MM.1S (cell line): ENCODE data around the gene MISP.

Experiments
- EZH2 ChIP-seq: fragments of 300-600 bp; sonication (generic); optimal IDR thresholded peaks from 2 replicates; pipeline ENCODE3; 2017; ENCODE audit warnings: low read depth, mild to moderate bottlenecking, antibody characterized with exemption, low read length, mixed read lengths
- EZH2phosphoT487 ChIP-seq: fragments of 300-600 bp; sonication (generic); IDR thresholded peaks from 2 replicates; pipeline ENCODE4 v1.6.1; 2018; ENCODE audit warnings: antibody characterized with exemption, low read length
- TF ChIP-seq, protein P1 (sequence below): fragments of 300-600 bp; sonication (generic); IDR thresholded peaks from 2 replicates; pipeline ENCODE4 v1.5.1; 2016; ENCODE audit warnings: antibody characterized with exemption, low read length, mixed read lengths

DNA sequence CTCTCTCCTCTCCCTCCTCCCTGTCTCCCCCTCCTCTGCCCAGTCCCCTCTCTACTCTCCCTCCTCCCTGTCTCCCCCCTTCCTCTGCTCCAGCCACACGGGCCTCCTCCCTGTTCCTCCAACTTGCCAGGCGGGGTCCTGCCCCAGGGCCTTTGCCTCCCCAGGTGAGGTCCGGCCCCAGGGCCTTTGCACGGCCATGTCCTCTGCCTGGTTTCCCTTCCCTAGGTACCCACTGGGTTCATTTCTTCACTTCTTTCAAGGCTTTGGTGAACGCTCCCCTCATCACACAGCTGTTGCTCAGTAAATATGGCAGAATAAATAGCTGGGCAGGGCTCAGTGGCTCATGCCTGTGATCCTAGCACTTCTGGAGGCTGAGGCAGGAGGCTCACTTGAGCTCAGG, 21.2 kb downstream of the MISP start:
- TF ChIP-seq, protein P1, sequence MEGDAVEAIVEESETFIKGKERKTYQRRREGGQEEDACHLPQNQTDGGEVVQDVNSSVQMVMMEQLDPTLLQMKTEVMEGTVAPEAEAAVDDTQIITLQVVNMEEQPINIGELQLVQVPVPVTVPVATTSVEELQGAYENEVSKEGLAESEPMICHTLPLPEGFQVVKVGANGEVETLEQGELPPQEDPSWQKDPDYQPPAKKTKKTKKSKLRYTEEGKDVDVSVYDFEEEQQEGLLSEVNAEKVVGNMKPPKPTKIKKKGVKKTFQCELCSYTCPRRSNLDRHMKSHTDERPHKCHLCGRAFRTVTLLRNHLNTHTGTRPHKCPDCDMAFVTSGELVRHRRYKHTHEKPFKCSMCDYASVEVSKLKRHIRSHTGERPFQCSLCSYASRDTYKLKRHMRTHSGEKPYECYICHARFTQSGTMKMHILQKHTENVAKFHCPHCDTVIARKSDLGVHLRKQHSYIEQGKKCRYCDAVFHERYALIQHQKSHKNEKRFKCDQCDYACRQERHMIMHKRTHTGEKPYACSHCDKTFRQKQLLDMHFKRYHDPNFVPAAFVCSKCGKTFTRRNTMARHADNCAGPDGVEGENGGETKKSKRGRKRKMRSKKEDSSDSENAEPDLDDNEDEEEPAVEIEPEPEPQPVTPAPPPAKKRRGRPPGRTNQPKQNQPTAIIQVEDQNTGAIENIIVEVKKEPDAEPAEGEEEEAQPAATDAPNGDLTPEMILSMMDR = no peak
- TF ChIP-seq EZH2 (no peak), EZH2phosphoT487 (no peak)
